SIG-M5 treated with dmso at 0.1 percent for 504 hours (cell line): ENCODE data around the gene CACNA2D3.

Experiments
- DNase-seq: peaks from one replicate; lab custom pipeline; 2025; ENCODE audit not compliant: unreplicated experiment; lab: John Stamatoyannopoulos, UW

The CACNA2D3 gene

DNA sequence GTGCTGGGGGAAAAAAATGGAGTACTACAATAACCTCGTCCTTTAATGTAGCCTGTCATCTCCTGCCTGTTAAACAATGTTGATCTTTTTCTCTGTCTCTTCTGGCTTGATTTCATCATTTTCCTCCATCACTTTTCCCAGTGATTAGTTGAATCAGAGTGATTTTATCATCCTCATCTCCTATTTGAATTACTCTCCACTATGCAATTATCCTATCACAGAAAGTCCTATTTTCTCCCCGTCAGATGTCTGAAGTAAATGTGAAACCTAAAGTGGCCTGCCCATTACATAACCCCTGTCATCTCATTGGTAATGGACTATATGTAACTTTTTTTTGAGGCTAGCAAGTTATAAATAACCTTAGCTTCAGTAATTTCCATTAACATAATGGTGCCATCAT, 201.8 kb downstream of the CACNA2D3 start:
- no peak for DNase-seq

DNA sequence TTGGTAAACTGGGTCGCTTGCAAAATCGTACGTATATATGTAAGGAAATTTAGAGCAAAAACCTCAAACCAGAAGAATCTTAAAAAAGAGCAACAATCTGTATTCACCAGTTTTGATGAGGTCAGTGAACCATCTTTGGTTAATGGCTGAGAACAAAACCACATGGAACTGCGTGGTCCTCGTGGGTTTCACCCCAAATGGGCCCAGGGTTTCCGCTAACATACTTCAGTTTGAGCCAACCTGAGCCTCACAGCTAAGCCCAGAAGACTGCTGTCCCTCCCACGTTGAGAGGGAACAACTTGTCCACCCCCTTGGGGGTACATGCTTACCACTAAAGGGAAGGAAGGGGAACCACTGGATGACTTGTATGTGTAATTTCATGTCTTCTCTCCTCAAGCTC, 204.6 kb downstream of the CACNA2D3 start:
- no peak for DNase-seq

DNA sequence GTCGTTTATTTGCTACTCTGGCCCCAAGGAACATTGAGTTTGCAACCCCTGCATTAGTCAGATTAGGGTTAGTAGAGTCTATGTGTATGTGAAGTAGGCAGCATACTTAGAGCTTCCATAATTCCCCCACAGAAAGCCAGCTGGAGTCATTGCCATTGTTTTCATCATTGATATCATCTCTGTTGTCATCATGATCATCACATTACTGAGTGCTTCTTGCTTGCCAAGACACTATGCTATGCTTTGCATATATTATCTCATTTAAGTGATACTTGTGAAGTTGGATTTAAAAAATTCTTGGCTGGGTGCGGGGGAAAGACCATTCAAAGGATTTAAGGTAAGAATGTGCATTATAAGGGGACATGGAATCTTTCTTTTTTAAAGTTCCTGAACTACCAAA, 209.0 kb downstream of the CACNA2D3 start:
- DNase-seq = no peak

DNA sequence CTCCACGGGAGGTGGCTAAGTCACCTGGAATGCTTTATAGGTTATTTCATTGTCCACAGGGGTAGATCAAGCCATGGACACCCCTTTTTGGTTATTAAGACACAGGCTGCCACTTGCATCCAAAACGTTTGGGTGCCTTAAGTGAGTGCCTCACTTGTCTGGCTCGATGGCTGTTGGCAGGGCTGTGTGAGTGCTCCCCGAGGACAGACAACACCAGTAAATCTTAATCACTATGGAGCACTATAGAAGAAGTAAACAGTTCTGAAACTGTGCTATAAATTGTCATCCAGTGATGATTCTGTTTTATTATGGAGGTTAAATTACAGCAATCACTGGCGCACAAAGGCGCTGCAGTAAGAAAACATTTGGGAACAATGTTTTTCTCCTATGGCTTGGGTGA, 215.5 kb downstream of the CACNA2D3 start:
- DNase-seq = no peak

DNA sequence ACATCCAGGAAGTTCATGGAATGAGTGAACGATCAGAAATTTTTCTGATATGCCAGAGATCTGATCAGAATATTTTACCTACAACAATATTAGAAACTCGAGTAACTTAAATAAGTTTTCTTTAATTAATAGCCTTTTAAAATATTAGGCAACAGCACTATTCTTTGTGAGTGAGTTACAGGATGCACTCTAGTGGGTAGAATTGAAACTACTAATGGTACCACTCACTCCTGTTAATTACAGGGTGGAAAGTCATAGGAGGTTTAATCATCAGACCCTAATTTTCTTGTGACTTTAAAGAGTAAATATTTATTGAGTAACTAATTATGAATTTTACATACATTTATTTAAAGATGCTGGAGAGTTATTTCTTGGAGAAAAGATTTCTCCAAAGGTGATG, 217.3 kb downstream of the CACNA2D3 start:
- no peak for DNase-seq

DNA sequence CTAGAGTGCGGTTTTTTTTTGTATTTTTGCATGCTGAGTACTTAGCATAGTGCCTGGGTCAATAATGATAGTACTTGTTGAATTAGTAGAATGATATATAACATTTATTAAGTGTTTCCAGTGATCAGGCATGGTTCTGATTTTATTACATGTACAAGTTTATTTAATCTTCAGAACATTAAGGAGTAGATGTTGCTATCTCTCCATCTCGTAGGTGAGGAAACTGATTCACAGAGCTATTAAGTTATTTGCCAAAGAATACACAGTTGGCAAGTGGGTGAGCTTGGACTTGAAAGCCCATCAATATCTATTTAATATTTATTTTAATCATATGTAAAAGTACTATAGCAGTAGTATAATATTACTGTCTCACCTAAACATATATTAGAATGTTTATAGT, 219.5 kb downstream of the CACNA2D3 start:
- DNase-seq = no peak

DNA sequence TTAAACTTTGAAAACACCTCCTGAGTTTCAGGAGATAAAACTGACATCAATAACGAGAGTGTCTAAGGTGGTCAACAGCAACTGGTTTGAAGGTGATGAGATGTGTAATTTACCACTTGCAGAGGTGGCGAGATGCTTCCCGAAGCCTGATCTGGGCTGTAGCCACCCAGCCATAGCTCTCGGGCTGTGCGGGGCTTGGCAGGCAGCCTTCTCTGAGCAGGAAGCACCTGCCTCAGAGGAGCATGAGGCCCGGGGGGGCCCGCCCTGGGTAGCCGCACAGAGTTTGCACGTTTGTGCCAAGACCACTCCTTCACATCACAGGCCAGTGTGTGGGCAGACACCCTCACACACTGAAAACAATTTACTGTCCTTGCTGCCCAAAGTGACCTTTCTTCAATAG, 220.3 kb downstream of the CACNA2D3 start:
- DNase-seq = no peak

DNA sequence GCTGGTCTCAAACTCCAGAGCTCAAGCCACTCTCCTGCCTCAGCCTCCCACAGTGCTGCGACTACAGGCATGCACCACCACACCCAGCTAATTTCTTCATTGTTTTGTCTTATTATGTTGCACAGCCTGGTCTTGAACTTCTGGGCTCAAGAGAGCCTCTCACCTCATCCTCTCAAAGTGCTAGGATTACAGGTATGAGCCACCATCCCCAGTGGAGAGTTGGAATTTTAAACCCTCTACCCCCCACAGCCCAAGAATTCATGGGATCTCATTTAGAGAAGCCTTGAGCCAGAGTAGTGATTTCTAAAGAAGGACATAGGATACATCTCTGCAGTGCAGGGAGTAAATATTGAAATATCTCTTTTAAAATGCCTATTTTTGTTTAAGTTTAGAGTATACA, 221.1 kb downstream of the CACNA2D3 start:
- DNase-seq = no peak

DNA sequence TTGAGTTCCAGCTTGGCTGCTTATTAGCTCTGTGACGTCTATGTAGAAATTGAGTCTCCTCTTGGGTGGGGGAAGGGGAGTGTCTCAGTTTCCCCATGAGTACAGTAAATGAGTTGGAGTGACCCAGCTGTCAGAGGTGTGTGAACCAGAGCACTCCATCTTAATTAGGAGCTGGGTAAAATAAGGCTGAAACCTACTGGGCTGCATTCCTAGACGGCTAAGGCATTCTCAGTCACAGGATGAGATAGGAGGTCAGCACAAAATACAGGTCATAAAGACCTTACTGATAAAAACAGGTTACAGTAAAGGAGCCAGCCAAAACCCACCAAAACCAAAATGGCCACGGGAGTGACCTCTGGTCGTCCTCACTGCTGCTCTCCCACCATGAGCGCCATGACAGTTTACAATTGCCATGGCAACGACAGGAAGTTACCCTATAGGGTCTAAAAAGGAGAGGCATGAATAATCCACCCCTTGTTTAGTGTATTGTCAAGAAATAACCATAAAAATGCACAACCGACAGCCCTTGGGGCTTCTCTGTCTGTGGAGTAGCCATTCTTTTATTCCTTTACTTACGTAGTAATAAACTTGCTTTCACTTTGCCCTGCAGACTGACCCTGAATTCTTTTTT, 222.4 kb downstream of the CACNA2D3 start:
- no peak for DNase-seq

DNA sequence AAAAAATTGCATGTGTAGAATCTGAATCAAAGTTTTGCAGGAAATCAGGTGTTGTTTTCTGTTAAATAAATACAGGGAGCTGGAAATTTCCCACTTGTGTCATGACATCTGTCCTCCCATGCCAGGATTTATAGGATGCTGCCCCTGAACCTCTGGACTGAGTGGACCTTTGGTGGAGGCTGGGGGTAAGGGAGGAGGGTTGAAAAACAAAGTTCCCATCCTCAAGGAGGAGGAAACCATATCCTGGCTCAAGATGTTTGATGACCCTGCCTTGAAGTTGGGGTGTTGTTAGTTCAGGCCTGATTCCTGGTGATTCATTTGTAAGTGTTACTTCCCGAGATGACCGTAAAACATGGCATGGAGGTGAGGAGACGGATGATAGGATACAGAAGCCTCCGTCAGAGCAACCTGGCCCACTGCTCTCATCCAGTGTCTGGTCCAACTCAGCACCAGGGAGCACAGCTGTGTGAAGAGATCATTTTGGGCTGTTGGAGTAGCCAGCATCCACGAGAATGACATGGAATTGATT, 223.6 kb downstream of the CACNA2D3 start:
- no peak for DNase-seq

DNA sequence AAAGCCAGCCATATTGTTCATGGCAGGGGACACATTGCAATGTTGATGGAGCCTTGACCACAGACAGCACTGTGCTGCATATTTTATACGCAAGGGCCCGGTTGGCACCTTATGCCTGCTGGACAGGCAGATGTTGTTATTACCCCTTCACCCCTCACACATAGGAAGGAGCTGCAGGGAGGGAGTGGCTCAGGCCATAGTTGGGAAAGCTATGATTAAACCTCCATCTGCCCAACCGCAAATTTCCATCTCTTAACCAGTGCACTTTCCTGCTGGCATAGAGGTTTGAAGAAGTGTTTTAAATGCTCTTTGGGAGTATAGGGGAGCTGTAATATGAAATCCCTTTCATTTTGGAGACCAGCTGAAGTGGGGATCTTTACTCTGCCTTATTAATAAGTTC, 224.7 kb downstream of the CACNA2D3 start:
- no peak for DNase-seq

DNA sequence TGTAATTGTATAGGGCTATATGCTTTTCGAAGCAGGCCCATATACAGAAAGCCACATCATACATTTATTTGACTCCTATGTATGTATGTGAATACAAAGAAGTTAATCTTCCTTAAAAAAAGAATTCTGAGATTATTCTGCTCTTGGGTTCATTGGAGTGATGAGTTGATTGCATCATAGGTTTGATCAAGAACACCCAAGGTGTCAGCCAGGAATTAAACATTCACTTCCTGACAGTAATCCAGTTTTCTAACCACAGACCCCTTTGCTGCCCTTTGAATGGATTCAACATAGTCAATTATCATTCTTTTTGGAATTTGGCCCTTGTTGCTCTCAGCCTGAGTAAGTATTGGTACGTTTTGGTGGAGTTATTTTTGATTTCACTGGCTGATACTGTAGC, 225.6 kb downstream of the CACNA2D3 start:
- no peak for DNase-seq

DNA sequence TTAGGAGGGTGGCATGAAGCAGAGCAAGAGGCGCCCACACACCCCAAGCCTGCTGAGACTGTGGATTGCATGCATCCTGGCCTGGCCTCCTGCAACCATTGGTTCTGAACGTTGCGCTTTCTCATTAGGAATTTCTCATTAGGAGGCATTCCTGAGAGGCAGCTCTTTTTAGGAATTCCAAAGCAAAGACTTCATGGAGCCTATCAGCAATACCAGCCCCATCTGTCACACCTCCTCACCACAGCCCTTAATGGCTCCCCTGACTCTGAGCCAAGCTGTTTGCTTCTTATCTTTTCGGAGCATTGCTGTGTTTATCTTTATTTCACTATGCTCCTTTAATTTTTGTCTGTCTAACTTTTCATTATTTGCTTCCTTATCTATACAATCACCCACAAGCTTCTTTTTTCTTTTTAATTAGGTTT, 226.9 kb downstream of the CACNA2D3 start:
- no peak for DNase-seq

DNA sequence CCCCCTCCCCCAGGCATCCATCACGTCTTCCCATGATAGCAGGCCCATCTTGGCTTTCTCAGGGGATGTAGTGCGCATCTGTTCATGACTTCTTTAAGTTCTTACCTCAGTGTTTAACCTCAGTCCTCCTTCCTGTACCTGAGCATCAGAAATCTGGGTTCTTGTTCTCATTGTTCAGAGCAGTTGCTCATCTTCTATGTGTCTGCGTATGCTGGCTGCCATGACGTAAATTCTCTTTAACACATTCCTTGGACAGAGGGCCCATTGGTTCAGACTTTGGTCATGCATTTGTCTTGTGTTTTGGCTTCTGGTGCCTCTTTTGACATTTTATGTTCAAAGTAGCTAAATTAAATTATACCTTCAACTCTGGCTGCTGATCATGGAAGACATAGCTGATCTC, 227.3 kb downstream of the CACNA2D3 start:
- DNase-seq = no peak

DNA sequence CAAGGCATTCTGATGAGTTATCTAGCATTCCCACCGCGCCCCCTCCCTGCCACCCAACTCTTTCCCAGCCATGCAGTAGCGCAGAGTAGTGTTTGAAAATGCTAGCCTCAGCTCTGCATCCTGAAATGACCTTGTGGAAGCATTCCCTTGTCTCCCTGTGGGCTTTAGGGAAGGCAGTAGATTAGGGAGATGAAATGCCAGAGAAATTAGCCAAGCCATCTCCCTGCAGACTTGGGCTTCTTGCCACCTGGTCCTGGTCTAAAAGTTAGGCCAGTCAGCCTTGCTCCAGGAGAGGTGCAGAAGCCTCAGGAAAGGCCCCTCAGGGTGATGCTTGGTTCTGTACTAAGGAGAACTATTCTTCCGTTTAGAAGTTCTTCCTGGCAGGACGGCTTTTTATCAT, 231.2 kb downstream of the CACNA2D3 start:
- DNase-seq = no peak

DNA sequence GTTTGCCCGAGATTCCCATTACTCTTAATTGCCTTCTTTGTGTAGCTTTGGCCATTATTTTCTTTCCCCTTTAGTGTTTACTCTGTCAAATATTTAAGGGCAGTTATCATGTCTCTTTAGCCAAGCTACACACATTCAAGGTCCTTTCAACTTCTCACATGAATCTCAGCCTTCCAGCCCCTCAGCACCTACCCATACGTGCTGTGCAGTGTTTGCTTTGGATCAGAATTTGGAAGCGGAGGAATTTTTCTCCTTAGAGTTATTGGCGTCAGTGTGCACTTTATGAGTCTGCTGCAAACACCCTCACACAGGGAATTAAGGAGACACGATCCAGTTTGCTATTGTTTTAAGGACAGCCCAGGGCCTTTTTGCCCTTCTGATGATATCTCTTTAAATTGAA, 231.6 kb downstream of the CACNA2D3 start:
- no peak for DNase-seq

DNA sequence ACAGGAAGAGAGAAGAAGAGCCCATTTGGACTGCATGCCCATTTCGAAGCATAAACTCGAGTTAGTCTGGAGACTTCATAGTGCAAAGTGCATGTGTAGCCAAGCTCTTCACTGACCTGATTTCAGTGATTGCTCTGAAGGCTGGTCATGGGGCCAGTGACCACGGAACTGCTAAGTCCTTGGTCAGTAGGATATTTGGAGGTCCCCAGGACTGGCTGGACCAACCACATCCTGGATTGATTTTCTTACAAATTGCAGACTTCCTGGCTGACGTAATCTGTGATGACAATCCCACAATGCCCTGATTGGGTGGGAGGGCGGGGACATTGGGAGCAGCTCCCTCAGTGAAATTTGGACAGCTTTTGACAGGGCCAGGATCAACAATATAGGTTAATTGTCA, 233.4 kb downstream of the CACNA2D3 start:
- DNase-seq = no peak

DNA sequence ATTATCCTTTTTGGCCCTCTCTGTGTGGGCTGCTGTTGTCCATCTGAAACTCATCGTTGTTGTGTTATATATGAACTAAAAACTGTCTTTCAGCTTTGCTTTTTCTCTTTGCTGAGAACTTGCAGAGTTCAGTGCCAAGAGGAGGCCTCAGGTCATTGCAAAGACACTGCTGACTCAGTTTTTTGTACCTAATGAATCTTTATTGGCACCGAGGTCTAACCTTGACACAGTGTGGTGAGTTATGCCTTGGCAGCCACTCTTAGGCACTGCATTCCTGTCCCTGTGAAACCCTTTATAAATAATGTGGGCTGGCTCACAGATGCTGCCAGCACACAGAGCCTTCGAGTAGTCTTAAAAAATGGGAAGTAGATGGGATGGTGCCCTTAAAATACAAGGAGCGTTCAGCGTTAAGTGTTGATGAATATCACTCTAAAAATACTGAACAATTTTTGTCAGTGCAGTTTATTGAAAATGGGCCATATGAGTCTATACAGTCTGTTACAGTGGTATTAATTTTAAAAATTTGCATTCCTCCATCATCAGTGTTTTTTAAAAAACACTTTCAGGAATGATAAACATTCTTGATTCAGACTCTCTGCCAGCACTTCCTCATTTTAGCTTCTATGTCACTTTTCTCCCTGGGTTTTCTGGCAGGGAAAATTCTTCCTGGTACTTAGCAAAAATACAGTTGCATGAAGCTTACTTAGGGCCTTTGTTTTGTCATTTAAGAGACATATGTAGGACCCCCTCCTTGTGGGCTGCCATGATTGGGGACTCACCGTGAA, 234.1 kb downstream of the CACNA2D3 start:
- no peak for DNase-seq

DNA sequence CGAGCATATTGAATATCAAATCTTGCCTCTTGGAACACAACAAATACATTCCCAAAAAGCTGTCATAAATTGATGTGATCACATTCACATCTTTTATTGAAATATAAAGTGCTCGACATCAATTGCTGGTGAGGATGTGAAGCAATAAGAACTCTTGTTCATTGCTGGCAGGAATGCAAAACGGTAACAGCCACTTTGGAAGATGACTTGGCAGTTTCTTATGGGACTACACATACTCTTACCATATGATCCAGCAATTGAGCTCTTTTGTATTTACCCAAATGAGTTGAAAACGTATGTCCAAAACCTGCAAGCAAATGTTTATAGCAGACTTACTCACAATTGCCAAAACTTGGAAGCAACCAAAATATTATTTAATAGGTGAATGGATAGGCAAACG, 234.9 kb downstream of the CACNA2D3 start:
- DNase-seq = no peak

DNA sequence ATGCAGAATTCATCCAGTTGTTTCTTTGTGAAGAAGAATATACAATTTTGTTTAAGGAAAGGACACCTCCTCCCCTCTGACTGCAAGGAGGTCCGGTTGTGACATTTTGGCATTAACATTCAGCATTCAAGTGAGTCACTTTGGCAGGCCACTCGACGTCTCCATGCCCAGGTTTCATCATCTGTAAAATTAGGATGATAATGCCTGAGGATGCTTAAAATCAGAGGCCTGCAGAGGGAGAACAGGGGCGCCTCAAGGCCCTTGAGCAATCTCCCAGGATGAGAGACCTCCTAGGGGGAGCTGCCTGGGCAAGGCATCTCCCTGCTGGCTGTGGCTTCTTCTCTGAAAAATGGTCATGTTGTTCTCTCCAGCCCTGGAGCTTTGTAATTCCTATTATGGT, 236.0 kb downstream of the CACNA2D3 start:
- DNase-seq = no peak

DNA sequence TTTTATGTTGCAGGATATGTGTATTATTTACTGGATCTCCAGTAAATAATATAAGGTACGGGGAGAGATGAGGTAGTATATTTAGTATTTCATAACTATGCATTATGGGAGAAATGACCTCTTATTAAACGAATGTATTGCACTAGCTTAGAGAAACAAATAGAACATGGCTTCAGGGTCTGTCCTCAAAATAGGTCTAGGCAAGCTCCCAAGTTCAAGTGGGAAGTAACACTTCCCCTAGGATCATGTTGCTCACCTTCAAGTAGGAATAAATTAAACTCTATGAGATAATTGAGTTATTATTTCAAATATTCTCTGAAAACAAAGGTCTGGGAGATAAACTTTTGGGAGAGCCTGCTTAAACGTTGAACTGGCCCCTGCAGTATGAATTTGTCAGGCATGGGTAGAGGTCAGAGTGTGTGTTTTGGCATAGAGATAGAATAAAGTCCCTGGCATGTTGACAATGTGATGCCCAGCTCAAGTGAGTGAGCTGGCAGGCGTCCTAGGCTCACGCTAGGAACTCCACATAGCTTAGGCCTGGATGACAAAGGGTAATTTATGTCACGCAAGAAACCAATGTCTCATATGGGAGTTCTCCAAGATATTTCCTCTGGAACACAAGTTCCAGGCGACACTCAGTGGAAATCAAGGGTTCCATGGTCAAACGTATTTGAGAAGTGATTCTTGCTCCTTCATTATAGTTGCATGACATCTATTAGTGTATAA, 236.8 kb downstream of the CACNA2D3 start:
- no peak for DNase-seq

DNA sequence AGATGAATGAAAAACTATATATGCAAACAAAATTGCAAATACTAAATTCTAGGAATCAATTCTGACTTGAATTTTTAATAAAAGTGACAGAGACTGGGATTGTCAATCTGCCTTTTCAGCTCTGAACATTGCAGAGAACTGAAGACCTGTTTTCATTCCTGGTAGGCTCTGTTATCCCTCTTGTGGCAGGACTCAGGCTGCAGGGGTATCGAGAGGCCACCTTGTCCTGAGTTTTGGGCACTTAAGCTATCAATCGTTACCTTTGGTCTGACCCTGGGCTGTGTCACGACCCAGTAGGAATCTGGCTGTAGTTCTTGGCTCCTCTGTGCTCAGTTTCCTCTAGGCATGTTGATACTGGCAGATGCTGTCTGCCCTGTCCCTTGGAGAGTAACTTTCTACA, 238.0 kb downstream of the CACNA2D3 start:
- DNase-seq = no peak
